ENCODE data around the gene MFSD6L. TPM values are rescaled to one million over a fixed set of nuclear protein-coding genes. Genes with fewer than 3 reads are reported as not detected.

The MFSD6L gene
- polyA plus RNA-seq (2011; rRNA removed) (not detected in 2 replicates), polyA minus RNA-seq (2011; rRNA and poly(A)+ RNA removed) (not detected in 2 replicates)

DNA sequence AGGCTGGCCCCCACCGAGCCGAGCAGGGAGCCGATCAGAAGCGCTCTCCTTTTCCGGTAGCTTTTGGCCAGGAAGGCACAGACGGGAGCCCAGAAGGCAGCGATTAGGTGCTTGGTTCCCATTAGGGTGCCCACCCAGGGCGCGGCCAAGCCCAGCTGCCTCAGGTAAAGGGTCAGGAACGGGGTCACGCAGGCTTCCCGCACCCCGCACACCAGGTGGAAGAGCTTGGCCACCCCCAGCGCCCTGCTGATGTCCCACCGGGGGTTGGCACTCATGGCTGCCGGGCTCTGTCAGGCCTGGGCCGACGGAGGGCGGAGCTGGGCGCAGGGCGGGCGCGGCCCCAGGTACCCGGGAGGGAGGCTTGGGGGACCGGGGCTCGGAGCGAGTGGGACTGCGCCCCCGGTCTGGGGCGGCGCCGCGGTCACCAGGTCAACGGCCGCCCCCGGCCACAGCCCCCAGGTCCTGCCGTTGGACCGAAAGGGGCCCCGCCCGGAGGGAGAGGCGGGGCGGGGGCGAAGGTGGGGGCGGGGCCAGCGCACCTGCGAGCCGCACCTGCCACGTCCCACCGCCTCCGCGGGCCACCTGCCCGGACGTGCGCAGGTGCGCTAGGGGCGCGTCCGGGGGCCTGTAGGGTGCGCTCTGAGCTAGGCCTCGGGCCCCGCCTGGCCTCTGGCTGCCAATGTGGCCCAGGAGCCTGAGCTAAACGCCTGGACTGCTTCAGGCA lies at the start of gene MFSD6L:
TSS of gene MFSD6L (minus strand) at position 520 of the 724 bp plus-strand sequence. CDS start at position 275, 245 bp downstream.
- POLR2A ChIA-PET, result no interaction called here
- no peak for DNase-seq (ENCODE audit: low read depth, low spot score)
- no peak for TF ChIP-seq CTCF (IDR thresholded peaks at IDR 0.05; ENCODE audit: low read depth, low read length)
- Histone ChIP-seq H3K27me3 (ENCODE audit: control insufficient read depth, insufficient read depth, low read length) (peaks cover 23% of the 10 kb centered on the region), H3K27ac (ENCODE audit: low read depth, low read length) (no peak within 1 kb of the TSS), H3K9me3 (ENCODE audit: control insufficient read depth, insufficient read depth, low read length) (no peaks in the 10 kb centered on the region), H3K4me3 (ENCODE audit: low read depth, low read length) (no peak within 1 kb of the TSS)
- CTCF ChIA-PET, result no interaction called here

DNA sequence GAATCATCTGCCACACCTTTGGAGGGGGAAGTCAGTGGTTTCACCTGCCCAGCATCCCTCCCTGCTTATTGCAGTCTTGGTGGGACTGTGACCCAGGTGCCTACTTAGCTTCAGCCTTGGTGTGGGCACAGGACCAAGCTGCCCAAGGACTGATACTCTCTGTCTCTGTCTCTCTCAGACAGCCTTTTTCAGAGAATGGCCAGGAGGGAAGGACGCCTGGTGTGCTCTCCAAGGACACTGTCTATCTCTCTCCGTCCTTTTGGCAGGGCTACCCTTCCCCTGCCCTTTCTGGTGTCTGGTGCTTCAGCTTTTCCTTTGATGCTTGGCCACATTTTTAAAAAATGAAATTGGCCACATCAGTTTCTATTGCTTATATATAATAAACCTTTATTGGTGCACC lies 48.7 kb upstream of the MFSD6L start:
- DNase-seq (ENCODE audit: low read depth, low spot score), result no peak
- no peaks in the 10 kb centered on the region for H3K9me3 ChIP-seq (ENCODE audit: control insufficient read depth, insufficient read depth, low read length)
- H3K27ac ChIP-seq (ENCODE audit: low read depth, low read length), result no peak overlapping the region
- H3K4me3 ChIP-seq (ENCODE audit: low read depth, low read length), result no peak overlapping the region
- POLR2A ChIA-PET, result no interaction called here
- CTCF ChIA-PET, result no interaction called here
- TF ChIP-seq CTCF (IDR thresholded peaks at IDR 0.05; ENCODE audit: low read depth, low read length), result no peak
- H3K27me3 ChIP-seq (ENCODE audit: control insufficient read depth, insufficient read depth, low read length), result no peaks in the 10 kb centered on the region

- Histone ChIP-seq H3K27me3 (ENCODE audit: control insufficient read depth, insufficient read depth, low read length) (no peaks in the 10 kb centered on the region), H3K4me3 (ENCODE audit: low read depth, low read length) (no peak overlapping the region), H3K9me3 (ENCODE audit: control insufficient read depth, insufficient read depth, low read length) (no peaks in the 10 kb centered on the region), H3K27ac (ENCODE audit: low read depth, low read length) (no peak overlapping the region)
- ChIA-PET CTCF (no interaction called here), POLR2A (no interaction called here)
- no peak for DNase-seq (ENCODE audit: low read depth, low spot score)
- TF ChIP-seq CTCF (IDR thresholded peaks at IDR 0.05; ENCODE audit: low read depth, low read length), result no peak
Measured at GRCh38 chr17:8846768-8847211, 47.6 kb upstream of the MFSD6L start.

DNA sequence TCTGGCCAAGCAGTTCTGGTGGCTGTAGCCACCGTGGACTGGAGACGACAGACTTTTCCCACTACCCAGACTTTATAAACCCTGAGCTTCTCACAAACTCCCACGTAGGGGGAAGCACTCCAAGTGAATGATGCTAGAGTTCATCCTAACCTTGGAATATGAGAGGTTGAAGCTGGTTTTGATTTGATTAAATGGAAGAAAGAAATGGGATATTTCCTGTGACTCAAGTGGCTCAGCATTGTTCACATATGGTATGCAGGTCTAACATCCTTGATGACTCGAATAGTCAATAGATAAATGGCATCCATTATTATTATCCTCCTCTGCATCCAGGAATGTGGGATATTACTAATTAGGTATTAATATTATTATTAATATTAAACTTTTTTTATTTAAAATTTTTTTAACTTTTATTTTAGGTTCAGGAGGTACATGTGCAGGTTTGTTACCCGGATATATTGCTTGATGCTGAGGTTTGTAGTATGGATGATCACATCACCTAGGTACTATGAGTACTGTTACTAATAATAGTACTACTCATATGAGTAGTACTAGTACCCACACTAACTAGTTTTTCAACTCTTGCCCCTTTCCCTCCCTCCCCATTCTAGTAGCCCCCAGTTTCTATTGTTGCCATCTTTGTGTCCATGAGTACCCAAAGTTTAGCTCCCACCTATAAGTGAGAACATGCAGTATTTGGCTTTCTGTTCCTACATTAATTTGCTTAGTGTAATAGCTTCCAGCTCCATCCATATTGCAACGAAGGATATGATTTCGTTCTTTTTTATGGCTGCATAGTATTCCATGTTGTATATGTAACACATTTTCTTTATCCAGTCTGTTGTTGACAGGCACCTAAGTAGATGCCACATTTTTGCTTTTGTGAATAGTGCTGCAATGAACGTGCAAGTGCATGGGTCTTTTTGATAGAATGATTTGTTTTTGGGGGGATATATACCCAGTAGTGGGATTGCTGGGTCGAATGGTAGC lies 45.4 kb upstream of the MFSD6L start:
- Histone ChIP-seq H3K9me3 (ENCODE audit: control insufficient read depth, insufficient read depth, low read length) (no peaks in the 10 kb centered on the region), H3K4me3 (ENCODE audit: low read depth, low read length) (no peak overlapping the region), H3K27ac (ENCODE audit: low read depth, low read length) (no peak overlapping the region), H3K27me3 (ENCODE audit: control insufficient read depth, insufficient read depth, low read length) (no peaks in the 10 kb centered on the region)
- POLR2A ChIA-PET, result no interaction called here
- no peak for TF ChIP-seq CTCF (IDR thresholded peaks at IDR 0.05; ENCODE audit: low read depth, low read length)
- CTCF ChIA-PET, result interaction anchor here (0.6 kb wide), 1 partner anchor 12 kb away, joined by 3 read pairs; no protein-coding TSS in a partner anchor
- DNase-seq (ENCODE audit: low read depth, low spot score), result no peak

Data from AG04450 (cell line).